Middle frontal gyrus (tissue), 1 donor: ENCODE results near the gene GJB1.
"Not testable (repeated sequence)": the region's sequence is repeated elsewhere in the genome, so short reads cannot be mapped to it uniquely, and the experiment has no call there.

Experiments
- DNase-seq: peaks from one replicate; pipeline ENCODE4 v3.0.0-alpha.2; 2015; ENCODE audit warnings: low spot score; ENCODE audit errors: extremely low spot score

Gene GJB1

GRCh38 chrX:71254092-71254963 is 31.3 kb downstream of the GJB1 start, which contains the start of gene ZMYM3:
Gene ZMYM3 (minus strand): TSS chrX:71254140. CDS start chrX:71253255, 885 bp downstream.
- peak; percentile 70 for DNase-seq

DNA sequence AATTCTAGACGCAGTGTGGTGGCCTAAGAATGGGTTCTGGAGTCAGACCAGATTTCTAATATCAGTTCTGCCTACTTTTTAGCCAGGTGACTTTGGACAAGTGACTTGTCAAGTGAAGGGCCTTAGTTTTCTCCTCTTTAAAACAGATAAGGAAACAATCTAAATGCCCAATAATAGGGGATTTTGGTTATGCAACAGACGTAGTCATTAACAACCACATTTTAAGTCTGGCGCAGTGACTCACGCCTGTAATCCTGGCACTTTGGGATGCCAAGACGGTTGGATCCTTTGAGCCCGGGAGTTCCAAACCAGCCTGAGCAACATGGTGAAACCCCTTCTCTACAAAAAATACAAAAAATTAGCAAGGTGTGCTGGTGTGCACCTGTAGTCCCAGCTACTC is 33.0 kb downstream of the GJB1 start:
- no peak for DNase-seq

DNA sequence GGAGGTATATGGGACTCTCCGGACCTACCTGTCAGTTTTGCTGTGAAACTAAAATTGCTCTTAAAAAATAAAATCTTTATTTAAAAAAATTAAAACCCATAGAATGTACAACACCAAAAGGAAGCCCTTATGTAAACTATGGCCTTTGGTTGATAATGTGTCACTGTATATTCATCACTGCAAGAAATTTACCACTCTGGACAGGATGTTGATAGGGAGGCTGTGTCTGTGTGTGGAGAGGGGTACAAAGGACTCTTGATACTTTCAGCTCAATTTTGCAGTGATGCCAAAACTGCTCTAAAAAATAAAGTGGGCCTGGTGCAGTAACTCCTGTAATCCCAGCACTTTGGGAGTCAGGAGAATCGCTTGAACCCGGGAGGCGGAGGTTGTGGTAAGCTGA is 33.8 kb downstream of the GJB1 start:
- no peak for DNase-seq

DNA sequence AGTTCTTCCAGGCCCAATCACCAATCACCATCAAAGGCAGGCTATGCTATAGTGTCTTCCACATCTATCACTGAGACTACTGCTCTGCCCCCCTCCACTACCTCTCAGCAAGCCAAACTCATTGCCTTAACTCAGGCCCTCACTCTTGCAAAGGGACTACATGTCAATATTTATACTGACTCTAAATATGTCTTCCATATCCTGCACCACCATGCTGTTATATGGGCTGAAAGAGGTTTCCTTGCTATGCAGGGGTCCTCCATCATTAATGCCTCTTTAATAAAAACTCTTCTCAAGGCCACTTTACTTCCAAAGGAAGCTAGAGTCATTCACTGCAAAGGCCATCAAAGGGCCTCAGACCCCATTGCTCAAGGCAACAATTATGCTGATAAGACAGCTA is 45.6 kb downstream of the GJB1 start:
- not testable (repeated sequence) for DNase-seq

DNA sequence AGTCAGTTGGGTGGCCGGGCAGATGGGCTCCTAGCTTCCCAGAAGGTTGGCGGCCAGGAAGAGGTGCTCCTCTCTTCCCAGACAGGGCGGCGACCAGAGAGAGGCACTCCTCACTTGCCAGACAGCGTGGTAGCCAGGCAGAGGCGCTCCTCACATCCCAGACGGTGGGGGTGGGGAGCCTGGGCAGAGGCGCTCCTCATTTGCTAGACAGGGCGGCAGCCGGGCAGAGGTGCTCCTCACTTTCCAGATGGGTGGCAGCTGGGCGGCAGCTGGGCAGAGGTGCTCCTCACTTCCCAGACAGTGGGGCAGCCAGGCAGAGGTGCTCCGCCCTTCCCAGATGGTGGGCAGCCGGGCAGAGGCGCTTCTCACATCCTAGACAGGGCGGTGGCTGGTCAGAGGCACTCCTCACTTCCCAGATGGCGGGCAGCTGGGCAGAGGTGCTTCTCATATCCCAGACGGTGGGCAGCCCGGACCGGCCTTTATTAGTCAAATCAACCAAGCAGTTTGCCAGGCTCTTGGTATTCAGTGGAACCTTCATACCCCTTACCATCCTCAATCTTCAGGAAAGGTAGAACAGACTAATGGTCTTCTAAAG is 46.9 kb downstream of the GJB1 start:
- no peak for DNase-seq

- not testable (repeated sequence) for DNase-seq
These were observed 49.3 kb downstream of the GJB1 start for GRCh38 chrX:71272313-71272712.
